NB4 (cell line): Measurements from ENCODE around the gene PCYT1A.

Experiments
- DNase-seq: peaks from one replicate; pipeline ENCODE4 v3.0.0; 2010; ENCODE audit warnings: low read depth
- H3K4me3 ChIP-seq: one replicate; pipeline ENCODE4 v1.5.1; 2011; ENCODE audit warnings: mild to moderate bottlenecking, low read depth, low read length, moderate library complexity
- MYC ChIP-seq: IDR thresholded peaks from 2 replicates; pipeline ENCODE4 v1.6.1; 2011; ENCODE audit warnings: low read depth, low read length
- POLR2A ChIP-seq: IDR thresholded peaks from 2 replicates; pipeline ENCODE4 v1.6.1; 2011; ENCODE audit warnings: mild to moderate bottlenecking; ENCODE audit not compliant: insufficient read length; ENCODE audit errors: extremely low read depth
- TF ChIP-seq, protein P1 (sequence below): IDR thresholded peaks from one replicate; pipeline ENCODE4 v1.5.1; 2012; ENCODE audit warnings: low read depth, low read length
- TF ChIP-seq, protein P2 (sequence below): IDR thresholded peaks from 2 replicates; pipeline ENCODE4 v1.6.1; 2011; ENCODE audit warnings: low read depth, low read length

The PCYT1A gene

DNA sequence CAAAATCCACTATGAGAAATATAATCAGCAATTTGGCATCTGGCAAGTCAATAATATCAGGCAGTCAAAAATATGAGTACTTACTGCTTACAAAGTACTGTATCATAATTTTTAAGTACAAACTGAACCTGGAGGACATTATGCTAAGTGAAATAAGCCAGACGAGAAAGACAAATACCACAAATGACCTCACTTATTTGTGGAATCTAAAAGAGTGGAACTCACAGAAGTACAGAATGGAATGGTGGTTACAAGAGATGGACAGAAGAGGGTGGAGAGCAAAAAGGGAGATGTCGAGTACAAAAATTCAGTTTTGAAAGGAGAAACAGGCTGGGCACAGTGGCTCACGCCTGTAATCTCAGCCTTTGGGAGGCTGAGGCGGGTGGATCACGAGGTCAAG, 12.4 kb downstream of the PCYT1A start:
- no peak overlapping the region for H3K4me3 ChIP-seq
- DNase-seq = no peak
- TF ChIP-seq POLR2A (no peak), MYC (no peak)
- TF ChIP-seq, protein P1, sequence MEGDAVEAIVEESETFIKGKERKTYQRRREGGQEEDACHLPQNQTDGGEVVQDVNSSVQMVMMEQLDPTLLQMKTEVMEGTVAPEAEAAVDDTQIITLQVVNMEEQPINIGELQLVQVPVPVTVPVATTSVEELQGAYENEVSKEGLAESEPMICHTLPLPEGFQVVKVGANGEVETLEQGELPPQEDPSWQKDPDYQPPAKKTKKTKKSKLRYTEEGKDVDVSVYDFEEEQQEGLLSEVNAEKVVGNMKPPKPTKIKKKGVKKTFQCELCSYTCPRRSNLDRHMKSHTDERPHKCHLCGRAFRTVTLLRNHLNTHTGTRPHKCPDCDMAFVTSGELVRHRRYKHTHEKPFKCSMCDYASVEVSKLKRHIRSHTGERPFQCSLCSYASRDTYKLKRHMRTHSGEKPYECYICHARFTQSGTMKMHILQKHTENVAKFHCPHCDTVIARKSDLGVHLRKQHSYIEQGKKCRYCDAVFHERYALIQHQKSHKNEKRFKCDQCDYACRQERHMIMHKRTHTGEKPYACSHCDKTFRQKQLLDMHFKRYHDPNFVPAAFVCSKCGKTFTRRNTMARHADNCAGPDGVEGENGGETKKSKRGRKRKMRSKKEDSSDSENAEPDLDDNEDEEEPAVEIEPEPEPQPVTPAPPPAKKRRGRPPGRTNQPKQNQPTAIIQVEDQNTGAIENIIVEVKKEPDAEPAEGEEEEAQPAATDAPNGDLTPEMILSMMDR = no peak
- TF ChIP-seq, protein P2, sequence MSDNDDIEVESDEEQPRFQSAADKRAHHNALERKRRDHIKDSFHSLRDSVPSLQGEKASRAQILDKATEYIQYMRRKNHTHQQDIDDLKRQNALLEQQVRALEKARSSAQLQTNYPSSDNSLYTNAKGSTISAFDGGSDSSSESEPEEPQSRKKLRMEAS = no peak

DNA sequence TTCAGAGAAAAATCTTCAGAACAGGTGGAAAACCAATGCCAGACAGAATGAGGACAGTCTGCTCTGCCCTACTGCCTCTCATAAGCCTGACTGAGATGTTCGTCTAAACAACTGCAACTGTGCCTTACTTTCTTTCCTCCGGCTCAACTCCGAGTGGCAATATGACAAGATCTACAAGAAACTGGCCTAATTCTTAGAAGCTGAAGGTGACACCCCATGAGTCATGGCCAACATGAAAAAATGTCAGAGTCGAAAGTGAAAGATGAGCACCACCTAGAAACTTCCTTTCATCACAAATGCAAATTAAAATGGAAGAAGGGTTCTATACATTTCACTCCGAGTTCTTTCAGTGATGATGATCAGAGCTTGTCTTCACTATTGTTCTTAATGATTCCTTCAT, 12.9 kb downstream of the PCYT1A start:
- no peak for DNase-seq

DNA sequence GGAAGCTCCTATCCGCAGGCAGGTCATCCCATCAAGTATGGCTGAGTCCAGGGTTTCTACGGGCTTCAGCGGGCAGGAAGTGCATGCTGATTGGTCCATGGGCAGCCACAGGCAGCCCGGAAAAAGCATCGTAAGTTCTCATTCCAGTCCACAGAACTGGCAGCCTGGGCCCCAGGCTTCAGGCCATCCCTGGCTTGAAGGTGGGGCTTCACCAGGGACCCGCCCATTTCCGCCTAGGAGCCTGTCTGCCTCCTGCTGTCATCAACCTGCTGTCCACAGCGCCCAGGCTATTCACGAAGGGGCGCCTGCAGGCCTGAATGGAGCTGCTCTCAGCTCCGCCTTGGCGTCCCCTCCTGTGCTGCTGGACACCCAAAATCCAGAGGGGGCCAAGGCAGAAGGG, 13.9 kb downstream of the PCYT1A start:
- DNase-seq = no peak
- TF ChIP-seq POLR2A (no peak), MYC (no peak)
- TF ChIP-seq, protein P2 = no peak
- TF ChIP-seq, protein P1 = no peak
- no peak overlapping the region for H3K4me3 ChIP-seq

More for the DNA sequence above, 12.9 kb downstream of the PCYT1A start:
- no peak for TF ChIP-seq MYC
- no peak for TF ChIP-seq POLR2A
- no peak overlapping the region for H3K4me3 ChIP-seq

DNA sequence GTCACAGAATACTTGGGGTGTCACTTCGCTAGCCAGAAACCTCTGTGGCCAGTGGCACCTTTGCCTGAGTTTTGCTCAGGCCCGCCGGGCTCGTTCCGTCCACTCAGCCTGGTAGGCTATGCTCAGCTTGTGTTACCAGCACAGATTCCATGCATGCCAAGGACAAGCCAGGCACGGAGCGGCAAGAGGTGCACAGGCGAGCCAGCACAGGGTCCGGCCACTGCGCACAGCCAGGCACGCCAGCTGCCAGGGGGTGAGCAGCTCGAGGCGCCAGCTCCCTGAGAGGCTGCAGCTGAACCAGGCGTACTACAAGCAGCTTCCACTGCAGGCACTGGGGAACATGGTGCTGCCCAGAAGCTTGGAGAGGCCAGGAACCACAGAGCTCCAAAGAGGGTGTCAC, 14.7 kb downstream of the PCYT1A start:
- H3K4me3 ChIP-seq = no peak overlapping the region
- DNase-seq = no peak
- TF ChIP-seq MYC = no peak
- TF ChIP-seq, protein P2 = no peak
- TF ChIP-seq, protein P1 = no peak
- TF ChIP-seq POLR2A = no peak

DNA sequence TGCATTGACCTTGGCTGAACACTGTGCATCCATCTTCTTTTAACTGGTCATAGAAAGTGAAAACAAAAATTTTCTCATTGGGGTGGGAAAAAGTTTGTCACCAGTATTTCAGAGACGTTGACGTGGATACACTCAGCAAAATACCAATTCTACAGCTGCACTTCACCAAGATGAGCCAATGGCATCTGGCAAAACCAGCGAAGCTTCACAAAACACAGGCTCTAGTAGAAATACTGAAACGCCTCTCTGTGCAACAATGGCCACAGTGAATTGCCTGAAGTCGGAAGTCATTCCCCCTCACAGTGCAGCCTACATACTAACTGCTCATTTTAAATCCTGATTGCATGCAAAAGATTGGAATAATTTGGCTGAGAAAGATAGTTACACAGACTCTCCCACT, 17.0 kb downstream of the PCYT1A start:
- DNase-seq = no peak
- TF ChIP-seq MYC (no peak), POLR2A (no peak)
- TF ChIP-seq, protein P2 = no peak
- TF ChIP-seq, protein P1 = no peak
- no peak overlapping the region for H3K4me3 ChIP-seq

DNA sequence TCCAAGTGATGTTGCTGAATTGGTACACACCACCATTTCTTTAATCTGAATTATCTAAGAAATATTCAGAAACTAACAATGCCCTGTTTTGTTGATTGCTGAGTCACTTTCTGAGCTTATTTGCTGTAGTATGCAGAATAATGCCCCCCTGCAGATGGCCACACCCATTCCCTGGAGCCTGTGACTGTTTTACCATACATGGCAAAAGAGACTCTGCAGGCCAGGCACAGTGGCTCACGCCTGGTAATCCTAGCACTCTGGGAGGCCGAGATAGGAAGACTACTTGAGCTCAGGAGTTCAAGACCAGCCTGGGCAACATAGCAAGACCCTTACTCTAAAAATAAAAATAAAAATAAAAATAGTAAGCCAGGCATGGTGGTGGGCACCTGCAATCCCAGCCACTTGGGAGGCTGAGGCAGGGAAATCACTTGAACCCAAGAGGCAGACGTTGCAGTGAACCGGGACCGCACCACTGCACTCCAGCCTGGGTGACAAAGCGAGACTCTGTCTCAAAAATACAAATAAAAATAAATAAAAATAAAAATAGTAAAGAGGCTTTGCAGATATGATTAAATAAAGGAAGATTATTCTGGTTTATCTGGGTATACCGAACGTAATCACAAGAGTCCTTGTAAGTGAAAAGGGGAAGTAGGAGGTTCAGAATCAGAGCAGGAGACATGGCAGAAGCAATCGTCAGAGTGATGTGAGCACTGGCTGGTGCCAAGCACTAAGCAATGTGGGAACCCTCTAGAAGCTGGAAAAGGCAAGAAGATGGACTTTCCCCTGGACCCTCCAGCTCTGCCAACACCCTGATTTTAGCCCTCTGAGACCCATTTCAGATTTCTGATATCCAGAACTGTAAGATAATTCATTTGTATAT, 19.0 kb downstream of the PCYT1A start:
- TF ChIP-seq POLR2A (no peak), MYC (no peak)
- TF ChIP-seq, protein P1 = no peak
- TF ChIP-seq, protein P2 = no peak
- no peak for DNase-seq
- H3K4me3 ChIP-seq = no peak overlapping the region
